ELF-1 (cell line): ENCODE measurements around the gene DDX27.

ENCODE experiments used
- DNase-seq: peaks from one replicate; pipeline ENCODE4 v3.0.0-alpha.2; 2016; ENCODE audit warnings: low read depth, low spot score

DDX27 gene

GRCh38 chr20:49288784-49289696 lies 69.8 kb downstream of the DDX27 start:
- no peak for DNase-seq

GRCh38 chr20:49290608-49291191 lies 71.5 kb downstream of the DDX27 start:
- DNase-seq = no peak

- no peak for DNase-seq
Measured at GRCh38 chr20:49291200-49291599, 72.0 kb downstream of the DDX27 start.

GRCh38 chr20:49292010-49292409 lies 72.8 kb downstream of the DDX27 start:
- no peak for DNase-seq

- no peak for DNase-seq
Measured at GRCh38 chr20:49293122-49293521, 73.9 kb downstream of the DDX27 start.
